B cell (primary cell): ENCODE data around the gene NDUFV2.

Experiments used
- EZH2 ChIP-seq: IDR thresholded peaks from 2 replicates; pipeline ENCODE4 v1.6.1; 2012; ENCODE audit warnings: borderline replicate concordance, low read depth, mild to moderate bottlenecking, moderate library complexity, low read length; ENCODE audit not compliant: insufficient read depth, poor library complexity, severe bottlenecking
- TF ChIP-seq, protein P1 (sequence below): fragments of 200-600 bp; IDR thresholded peaks from one replicate; pipeline ENCODE4 v1.8.0; 2022; ENCODE audit warnings: antibody characterized with exemption, mild to moderate bottlenecking

DNA sequence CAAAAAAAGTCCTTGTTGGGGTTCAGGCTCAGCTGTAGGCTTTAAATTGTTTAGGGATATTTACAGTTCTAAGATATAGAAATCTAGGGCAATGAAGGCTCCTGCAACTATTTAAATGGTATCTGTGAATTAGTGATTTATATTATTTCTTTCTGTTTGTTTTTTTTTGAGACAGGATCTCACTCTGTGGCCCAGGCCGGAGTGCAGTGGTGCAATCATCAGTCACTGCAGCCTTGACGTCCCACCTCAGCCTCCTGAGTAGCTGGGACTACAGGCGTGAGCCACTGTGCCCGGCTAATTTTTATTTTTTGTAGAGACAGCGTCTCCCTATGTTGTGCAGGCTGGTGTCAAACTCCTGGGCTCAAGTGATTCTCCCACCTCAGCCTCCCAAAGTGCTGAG lies 32.3 kb upstream of the NDUFV2 start:
- TF ChIP-seq, protein P1, sequence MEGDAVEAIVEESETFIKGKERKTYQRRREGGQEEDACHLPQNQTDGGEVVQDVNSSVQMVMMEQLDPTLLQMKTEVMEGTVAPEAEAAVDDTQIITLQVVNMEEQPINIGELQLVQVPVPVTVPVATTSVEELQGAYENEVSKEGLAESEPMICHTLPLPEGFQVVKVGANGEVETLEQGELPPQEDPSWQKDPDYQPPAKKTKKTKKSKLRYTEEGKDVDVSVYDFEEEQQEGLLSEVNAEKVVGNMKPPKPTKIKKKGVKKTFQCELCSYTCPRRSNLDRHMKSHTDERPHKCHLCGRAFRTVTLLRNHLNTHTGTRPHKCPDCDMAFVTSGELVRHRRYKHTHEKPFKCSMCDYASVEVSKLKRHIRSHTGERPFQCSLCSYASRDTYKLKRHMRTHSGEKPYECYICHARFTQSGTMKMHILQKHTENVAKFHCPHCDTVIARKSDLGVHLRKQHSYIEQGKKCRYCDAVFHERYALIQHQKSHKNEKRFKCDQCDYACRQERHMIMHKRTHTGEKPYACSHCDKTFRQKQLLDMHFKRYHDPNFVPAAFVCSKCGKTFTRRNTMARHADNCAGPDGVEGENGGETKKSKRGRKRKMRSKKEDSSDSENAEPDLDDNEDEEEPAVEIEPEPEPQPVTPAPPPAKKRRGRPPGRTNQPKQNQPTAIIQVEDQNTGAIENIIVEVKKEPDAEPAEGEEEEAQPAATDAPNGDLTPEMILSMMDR = no peak
- no peak for TF ChIP-seq EZH2
